ENCODE data around the gene ERN1. TPM values are rescaled to one million over a fixed set of nuclear protein-coding genes. Genes with fewer than 3 reads are reported as not detected.
"Not testable (repeated sequence)": the region's sequence is repeated elsewhere in the genome, so short reads cannot be mapped to it uniquely, and the experiment has no call there.

ERN1 gene
- total RNA-seq, 2 donors from 2014 or later, result 131 TPM

- Mint-ChIP-seq H3K27me3 (no peaks in the 10 kb centered on the region), H3K4me3 (peak overlapping the region; percentile 83), H3K9me3 (no peaks in the 10 kb centered on the region), H3K4me1 (ENCODE audit: low read depth in 2 of 2) (peaks cover 41 to 55% of the 10 kb centered on the region in 2 donors), H3K36me3 (no peaks in the 10 kb centered on the region), H3K27ac (peak overlapping the region; percentile 99 to 100)
- DNase-seq (ENCODE audit: low spot score) (peak; percentile 51), ATAC-seq (no peak)
These were observed 113.6 kb downstream of the ERN1 start for GRCh38 chr17:64016231-64016784.

GRCh38 chr17:64015447-64015846 lies 114.5 kb downstream of the ERN1 start:
- peak overlapping the region; percentile 99 to 100 for H3K27ac Mint-ChIP-seq
- no peaks in the 10 kb centered on the region for H3K27me3 Mint-ChIP-seq
- no peaks in the 10 kb centered on the region for H3K9me3 Mint-ChIP-seq
- H3K4me3 Mint-ChIP-seq, result peak overlapping the region; percentile 80
- peaks cover 38 to 51% of the 10 kb centered on the region in 2 donors for H3K4me1 Mint-ChIP-seq (ENCODE audit: low read depth in 2 of 2)
- DNase-seq (ENCODE audit: low spot score), result no peak
- no peaks in the 10 kb centered on the region for H3K36me3 Mint-ChIP-seq
- ATAC-seq, result no peak

- DNase-seq (ENCODE audit: low spot score) (peak; percentile 32), ATAC-seq (peak in 1 of 2 donors; percentile 57)
- Mint-ChIP-seq H3K4me1 (ENCODE audit: low read depth in 2 of 2) (peaks cover 35 to 38% of the 10 kb centered on the region in 2 donors), H3K36me3 (no peaks in the 10 kb centered on the region), H3K27ac (peak overlapping the region; percentile 21 to 100), H3K27me3 (no peaks in the 10 kb centered on the region), H3K4me3 (no peak overlapping the region), H3K9me3 (no peaks in the 10 kb centered on the region)
These were observed 120.2 kb downstream of the ERN1 start for GRCh38 chr17:64009571-64010402.

GRCh38 chr17:64008830-64009229 lies 121.1 kb downstream of the ERN1 start:
- no peak overlapping the region for H3K4me3 Mint-ChIP-seq
- no peaks in the 10 kb centered on the region for H3K36me3 Mint-ChIP-seq
- no peaks in the 10 kb centered on the region for H3K9me3 Mint-ChIP-seq
- H3K27me3 Mint-ChIP-seq, result no peaks in the 10 kb centered on the region
- ATAC-seq (no peak), DNase-seq (ENCODE audit: low spot score) (peak; percentile 54)
- H3K4me1 Mint-ChIP-seq (ENCODE audit: low read depth in 2 of 2), result peaks cover 26 to 31% of the 10 kb centered on the region in 2 donors
- peak overlapping the region; percentile 21 to 100 for H3K27ac Mint-ChIP-seq

GRCh38 chr17:64008346-64008745 lies 121.6 kb downstream of the ERN1 start:
- peak overlapping the region; percentile 26 to 58 for H3K27ac Mint-ChIP-seq
- DNase-seq (ENCODE audit: low spot score) (no peak), ATAC-seq (no peak)
- H3K9me3 Mint-ChIP-seq, result no peaks in the 10 kb centered on the region
- no peaks in the 10 kb centered on the region for H3K36me3 Mint-ChIP-seq
- H3K27me3 Mint-ChIP-seq, result no peaks in the 10 kb centered on the region
- H3K4me1 Mint-ChIP-seq (ENCODE audit: low read depth in 2 of 2), result peaks cover 21 to 31% of the 10 kb centered on the region in 2 donors
- no peak overlapping the region for H3K4me3 Mint-ChIP-seq

- Mint-ChIP-seq H3K4me3 (no peak overlapping the region), H3K27ac (peak overlapping the region; percentile 26 to 58), H3K36me3 (no peaks in the 10 kb centered on the region), H3K27me3 (no peaks in the 10 kb centered on the region), H3K9me3 (no peaks in the 10 kb centered on the region), H3K4me1 (ENCODE audit: low read depth in 2 of 2) (peaks cover 19 to 31% of the 10 kb centered on the region in 2 donors)
- DNase-seq (ENCODE audit: low spot score), result peak; percentile 34
- ATAC-seq, result no peak
These were observed 122.1 kb downstream of the ERN1 start for GRCh38 chr17:64007838-64008282.

- H3K27ac Mint-ChIP-seq, result peak overlapping the region; percentile 26 to 58
- H3K4me3 Mint-ChIP-seq, H3K36me3 Mint-ChIP-seq, H3K9me3 Mint-ChIP-seq, H3K27me3 Mint-ChIP-seq, ATAC-seq: not testable (repeated sequence)
- H3K4me1 Mint-ChIP-seq (ENCODE audit: low read depth in 2 of 2), result peaks cover 19 to 31% of the 10 kb centered on the region in 2 donors
- peak; percentile 31 for DNase-seq (ENCODE audit: low spot score)
These were observed 122.7 kb downstream of the ERN1 start for GRCh38 chr17:64007089-64007837.

- Mint-ChIP-seq H3K27ac (no peak overlapping the region), H3K27me3 (no peaks in the 10 kb centered on the region), H3K36me3 (no peaks in the 10 kb centered on the region), H3K9me3 (no peaks in the 10 kb centered on the region), H3K4me1 (ENCODE audit: low read depth in 2 of 2) (peaks cover 19 to 31% of the 10 kb centered on the region in 2 donors), H3K4me3 (no peak overlapping the region)
- DNase-seq (ENCODE audit: low spot score) (peak; percentile 53), ATAC-seq (no peak)
These were observed 123.4 kb downstream of the ERN1 start for GRCh38 chr17:64006361-64007088.

GRCh38 chr17:64005734-64006167 lies 124.2 kb downstream of the ERN1 start:
- ATAC-seq (no peak), DNase-seq (ENCODE audit: low spot score) (no peak)
- no peak overlapping the region for H3K4me3 Mint-ChIP-seq
- H3K27ac Mint-ChIP-seq, result peak overlapping the region in 1 of 2 donors; percentile 58
- no peaks in the 10 kb centered on the region for H3K9me3 Mint-ChIP-seq
- H3K4me1 Mint-ChIP-seq (ENCODE audit: low read depth in 2 of 2), result peaks cover 19 to 28% of the 10 kb centered on the region in 2 donors
- H3K27me3 Mint-ChIP-seq, result no peaks in the 10 kb centered on the region
- H3K36me3 Mint-ChIP-seq, result no peaks in the 10 kb centered on the region

- Mint-ChIP-seq H3K4me3 (no peak overlapping the region), H3K27me3 (no peaks in the 10 kb centered on the region), H3K36me3 (no peaks in the 10 kb centered on the region), H3K27ac (peak overlapping the region in 1 of 2 donors; percentile 58), H3K9me3 (no peaks in the 10 kb centered on the region), H3K4me1 (ENCODE audit: low read depth in 2 of 2) (peaks cover 21 to 27% of the 10 kb centered on the region in 2 donors)
- DNase-seq (ENCODE audit: low spot score) (peak; percentile 57), ATAC-seq (no peak)
These were observed 124.8 kb downstream of the ERN1 start for GRCh38 chr17:64004903-64005733.

GRCh38 chr17:64004218-64004770 lies 125.7 kb downstream of the ERN1 start:
- ATAC-seq (no peak), DNase-seq (ENCODE audit: low spot score) (no peak)
- H3K27ac Mint-ChIP-seq, result no peak overlapping the region
- H3K4me1 Mint-ChIP-seq (ENCODE audit: low read depth in 2 of 2), result peaks cover 20 to 24% of the 10 kb centered on the region in 2 donors
- no peak overlapping the region for H3K4me3 Mint-ChIP-seq
- no peaks in the 10 kb centered on the region for H3K9me3 Mint-ChIP-seq
- H3K36me3 Mint-ChIP-seq, result no peaks in the 10 kb centered on the region
- H3K27me3 Mint-ChIP-seq, result no peaks in the 10 kb centered on the region

GRCh38 chr17:64003526-64004121 lies 126.3 kb downstream of the ERN1 start:
- ATAC-seq (no peak), DNase-seq (ENCODE audit: low spot score) (peak; percentile 51)
- Mint-ChIP-seq H3K4me3 (no peak overlapping the region), H3K4me1 (ENCODE audit: low read depth in 2 of 2) (peaks cover 19 to 20% of the 10 kb centered on the region in 2 donors), H3K9me3 (no peaks in the 10 kb centered on the region), H3K27ac (no peak overlapping the region), H3K36me3 (no peaks in the 10 kb centered on the region), H3K27me3 (no peaks in the 10 kb centered on the region)
